K562 (cell line): Measurements from ENCODE around the gene CRHR1. TPM values are rescaled to one million over a fixed set of nuclear protein-coding genes. Genes with fewer than 3 reads are reported as not detected.

Source experiments
- ATAC-seq: fragments of 200-7000 bp; cut with Tn5 transposase; 3 replicates; pipeline ENCODE4 v1.9.1; 2020; ENCODE audit warnings: moderate library complexity
- BruUV-seq: library from RNA; stranded (reverse); fragments of 400-500 nt; replicated peaks from 2 replicates; lab custom pipeline; 2021; lab: Mats Ljungman, UMichigan
- CTCF ChIA-PET: fragments of 300-600 bp; formaldehyde crosslinking; extraction: SDS; loops from one replicate; lab custom pipeline; 2021; ENCODE audit warnings: low intra/inter-chr PET ratio; lab: Yijun Ruan, JAX
- POLR2A ChIA-PET: fragments of 300-600, 350-650 bp; sonication (Branson Sonifier 250); formaldehyde crosslinking; extraction: SDS; loops from one replicate; lab custom pipeline; 2021; ENCODE audit warnings: antibody characterized with exemption, inconsistent platforms; lab: Yijun Ruan, JAX
- DNase-seq, 4 experiments: peaks; one replicate each; pipeline versions ENCODE4 v3.0.0 to v3.0.0-alpha.2; 2011 to 2018; ENCODE audit warnings: low spot score in 3 of 4, mixed read lengths in 3 of 4; ENCODE audit errors: extremely low read depth in 1 of 4
- FAIRE-seq: peaks from 2 replicates; lab custom pipeline; 2011; peaks lifted over from hg19 to GRCh38; lab: Jason Lieb, UNC
- H2AFZ ChIP-seq: 2 replicates; pipeline ENCODE4 v1.6.0; 2011; ENCODE audit warnings: low read depth, low read length, control low read depth, inconsistent platforms
- H3K27ac ChIP-seq: fragments of 200-600 bp; 3 replicates; pipeline ENCODE4 v1.8.0; 2011; ENCODE audit warnings: low read depth, mild to moderate bottlenecking, control low read depth, inconsistent platforms, low read length, moderate library complexity, mixed read lengths; ENCODE audit errors: extremely low read depth
- H3K27me3 ChIP-seq, 2 experiments: fragments of 300-600 bp in 1 of 2; 2 replicates in 1 of 2; 3 replicates in 1 of 2; pipeline versions ENCODE4 v1.6.0 to v1.8.0; 2011; ENCODE audit warnings: inconsistent platforms in 2 of 2, low read length in 2 of 2, mild to moderate bottlenecking in 1 of 2, mixed read lengths in 1 of 2, moderate library complexity in 1 of 2; ENCODE audit not compliant: control insufficient read depth in 2 of 2, insufficient read depth in 2 of 2
- H3K36me3 ChIP-seq: fragments of 300-600 bp; 3 replicates; pipeline ENCODE4 v1.8.0; 2011; ENCODE audit warnings: mild to moderate bottlenecking, low read length, inconsistent platforms; ENCODE audit not compliant: control insufficient read depth, insufficient read depth
- H3K4me1 ChIP-seq, 2 experiments: fragments of 200-600 bp in 1 of 2; replicated peaks in 1 of 2; 2 replicates in 1 of 2; 3 replicates in 1 of 2; pipeline versions ENCODE4 v1.5.1 to v1.8.0; 2011; ENCODE audit warnings: inconsistent platforms in 2 of 2, low read length in 2 of 2, mild to moderate bottlenecking in 1 of 2, mixed read lengths in 1 of 2, moderate library complexity in 1 of 2; ENCODE audit not compliant: control insufficient read depth in 2 of 2, insufficient read depth in 2 of 2
- H3K4me2 ChIP-seq: 2 replicates; pipeline ENCODE4 v1.6.1; 2011; ENCODE audit warnings: low read length, control low read depth, inconsistent platforms, mixed read lengths; ENCODE audit not compliant: insufficient read depth
- H3K4me3 ChIP-seq: fragments of 200-600 bp; sonication (generic), shearing (Covaris generic); 2 replicates; pipeline ENCODE4 v1.5.1; 2016; ENCODE audit warnings: control low read depth, inconsistent platforms
- H3K79me2 ChIP-seq: fragments of 200-600 bp; 3 replicates; pipeline ENCODE4 v1.8.0; 2011; ENCODE audit warnings: low read length, inconsistent platforms; ENCODE audit not compliant: control insufficient read depth, insufficient read depth
- H3K9ac ChIP-seq, 2 experiments: 2 replicates each; pipeline versions ENCODE4 v1.6.0 to v1.6.1; 2011; ENCODE audit warnings: low read depth in 2 of 2, low read length in 2 of 2, control low read depth in 1 of 2, inconsistent platforms in 1 of 2, mild to moderate bottlenecking in 1 of 2, mixed read lengths in 1 of 2; ENCODE audit not compliant: insufficient read depth in 1 of 2
- H3K9me1 ChIP-seq: one replicate; pipeline ENCODE4 v1.6.0; 2011; ENCODE audit warnings: inconsistent platforms, mild to moderate bottlenecking, low read length, moderate library complexity; ENCODE audit not compliant: control insufficient read depth, insufficient read depth
- H3K9me3 ChIP-seq: replicated peaks from 2 replicates; pipeline ENCODE4 v1.5.1; 2011; ENCODE audit warnings: low read depth, low read length, inconsistent platforms; ENCODE audit not compliant: control insufficient read depth, insufficient read depth
- H4K20me1 ChIP-seq: replicated peaks from 2 replicates; pipeline ENCODE4 v1.6.1; 2011; ENCODE audit warnings: low read length, inconsistent platforms, mixed read lengths; ENCODE audit not compliant: control insufficient read depth, insufficient read depth
- ATF7 ChIP-seq: fragments of 450-650 bp; IDR thresholded peaks from 2 replicates; pipeline ENCODE4 v1.7.1; 2014; ENCODE audit warnings: mild to moderate bottlenecking, moderate library complexity
- DLX4 ChIP-seq: fragments of 250-450 bp; sonication (Bioruptor Pico); IDR thresholded peaks from 2 replicates; pipeline ENCODE4 v1.6.1; 2021; ENCODE audit warnings: mild to moderate bottlenecking
- HDAC3 ChIP-seq: fragments of 450-650 bp; IDR thresholded peaks from 2 replicates; pipeline ENCODE4 v1.6.1; 2018; ENCODE audit warnings: borderline replicate concordance, mild to moderate bottlenecking, moderate library complexity; ENCODE audit not compliant: partially characterized antibody
- MECOM ChIP-seq: fragments of 250-450 bp; sonication (Bioruptor Pico); IDR thresholded peaks from 2 replicates; pipeline ENCODE4 v1.8.0; 2022; ENCODE audit warnings: inconsistent platforms
- MNT ChIP-seq, 2 experiments: fragments of 450-650 bp; conservative IDR thresholded peaks; 2 replicates each; pipeline ENCODE4 v1.6.1; 2017; ENCODE audit warnings: mild to moderate bottlenecking in 2 of 2, moderate library complexity in 2 of 2
- NFATC3 ChIP-seq: fragments of 450-650 bp; IDR thresholded peaks from 2 replicates; pipeline ENCODE4 v1.6.1; 2017; ENCODE audit warnings: mild to moderate bottlenecking
- NFIC ChIP-seq: fragments of 450-650 bp; IDR thresholded peaks from 2 replicates; pipeline ENCODE4 v1.6.1; 2017; ENCODE audit warnings: mild to moderate bottlenecking, inconsistent platforms
- NR4A1 ChIP-seq, 2 experiments: fragments of 250-450 bp in 1 of 2; fragments of 450-650 bp in 1 of 2; sonication (Bioruptor Pico) in 1 of 2; IDR thresholded peaks; 2 replicates each; pipeline versions ENCODE4 v1.4.0 to v1.6.1; 2016 to 2020; ENCODE audit warnings: mild to moderate bottlenecking in 2 of 2, missing compliant biosample characterization in 1 of 2, missing genetic modification characterization in 1 of 2, moderate library complexity in 1 of 2
- PHTF2 ChIP-seq: fragments of 250-450 bp; sonication (Bioruptor Pico); IDR thresholded peaks from 2 replicates; pipeline ENCODE4 v1.5.0; 2021; ENCODE audit warnings: mild to moderate bottlenecking
- ZBTB2 ChIP-seq: fragments of 450-650 bp; IDR thresholded peaks from 2 replicates; pipeline ENCODE4 v1.6.1; 2016; ENCODE audit warnings: antibody characterized with exemption
- ZNF134 ChIP-seq: fragments of 250-450 bp; sonication (Bioruptor Pico); conservative IDR thresholded peaks from 2 replicates; pipeline ENCODE4 v1.4.0; 2020
- ZNF586 ChIP-seq: fragments of 450-650 bp; formaldehyde crosslinking; conservative IDR thresholded peaks from 2 replicates; pipeline ENCODE4 v1.4.0; 2020; ENCODE audit warnings: mild to moderate bottlenecking, moderate library complexity
- WGBS: fragments of 100-300 bp; shearing (Covaris generic); methylation state at CpG from one replicate; pipeline ENCODE4 v1.1.6; 2016; ENCODE audit warnings: low coverage, mixed read lengths; ENCODE audit not compliant: insufficient coverage; ENCODE audit errors: missing lambda C conversion rate; 5-methylcytosine and 5-hydroxymethylcytosine counted together
- in situ Hi-C: fragments of 300-500 bp; cut with MboI; formaldehyde crosslinking; loops from 4 replicates; pipeline ENCODE4 v1.15.0; 2018; ENCODE audit warnings: inconsistent platforms, mixed read lengths
- intact Hi-C: fragments of 100-400 bp; cut with micrococcal nuclease; formaldehyde crosslinking; loops from 2 replicates; pipeline ENCODE4 v1.14.2; 2022
- polyA plus RNA-seq, 8 experiments: library from polyadenylated mRNA; depleted of rRNA in 4 of 8; stranded (reverse) in 5 of 8; unstranded in 3 of 8; fragments of >200 nt; fragmentation: Nextera tagmentation in 2 of 8; fragmentation: Illumina TruSeq in 1 of 8; extraction: Ambion mirVana in 2 of 8; extraction: Trizol in 1 of 8; gene quantifications; 2 replicates each; pipeline versions ENCODE4 v1.2.1 to v1.2.3, GENCODE V29; 2011 to 2014; ENCODE audit warnings: inconsistent platforms in 1 of 8, missing spikeins in 1 of 8
- total RNA-seq, 7 experiments: library from RNA; depleted of rRNA in 6 of 7; stranded (reverse); fragments of >200 nt in 6 of 7; fragmentation: Illumina TruSeq in 2 of 7; extraction: Trizol in 2 of 7; gene quantifications; 2 replicates each; pipeline versions ENCODE4 v1.2.1 to v1.2.3, GENCODE V29; 2011 to 2021; ENCODE audit warnings: low replicate concordance in 1 of 7
- TF ChIP-seq, protein P1 (sequence below): fragments of 250-450 bp; sonication (Bioruptor Pico); IDR thresholded peaks from 2 replicates; pipeline ENCODE4 v1.8.0; 2022; ENCODE audit warnings: inconsistent platforms, mild to moderate bottlenecking, moderate library complexity, borderline replicate concordance
- TF ChIP-seq, protein P2 (sequence below): sonication (generic); formaldehyde crosslinking; IDR thresholded peaks from 2 replicates; pipeline ENCODE4 v1.9.0; 2022; ENCODE audit warnings: mild to moderate bottlenecking, missing genetic modification reagents

Gene CRHR1
- total and polyA plus RNA-seq, 9 of the 15 experiments (the other 6 are each of a cell fraction or from before 2014, with no cell fraction given), result 0.05 TPM; not detected in 8

GRCh38 chr17:45839442-45839841, 55.3 kb downstream of the CRHR1 start:
- DNase-seq, result no peak
- H3K4me3 ChIP-seq, result no peak overlapping the region
- in situ Hi-C loops, result loop anchor here (25.0 kb wide), 1 partner anchor 427 kb away; no protein-coding TSS in a partner anchor
- H3K27me3 ChIP-seq, result peaks cover 4 to 58% of the 10 kb centered on the region in 2 experiments; a peak in 4 of 5 replicates
- no peak overlapping the region for H3K4me2 ChIP-seq
- H3K79me2 ChIP-seq, result no peaks in the 10 kb centered on the region
- CTCF ChIA-PET, result interaction anchor here (0.8 kb wide), 1 partner anchor 10 kb away, joined by 3 read pairs; no protein-coding TSS in a partner anchor
- 0% methylated on average over 2 of the region's 4 CpGs for WGBS
- H3K9ac ChIP-seq, result no peak overlapping the region
- POLR2A ChIA-PET, result interaction anchor here (1.1 kb wide), 1 partner anchor 68 kb away, joined by 3 read pairs; no protein-coding TSS in a partner anchor
- ATAC-seq, result no peak
- intact Hi-C loops, result no loop called here
- peaks cover 3% of the 10 kb centered on the region for H3K9me1 ChIP-seq
- peaks cover 6% of the 10 kb centered on the region for H4K20me1 ChIP-seq
- H3K27ac ChIP-seq, result no peak overlapping the region
- H3K9me3 ChIP-seq, result no peaks in the 10 kb centered on the region
- H2AFZ ChIP-seq, result no peak overlapping the region
- FAIRE-seq, result no peak
- BruUV-seq, result no TSS peak
- no peaks in the 10 kb centered on the region; a peak in 1 of 5 replicates for H3K4me1 ChIP-seq
- H3K36me3 ChIP-seq, result no peaks in the 10 kb centered on the region
- TF ChIP-seq ZBTB2, result no peak
- TF ChIP-seq, protein P1, sequence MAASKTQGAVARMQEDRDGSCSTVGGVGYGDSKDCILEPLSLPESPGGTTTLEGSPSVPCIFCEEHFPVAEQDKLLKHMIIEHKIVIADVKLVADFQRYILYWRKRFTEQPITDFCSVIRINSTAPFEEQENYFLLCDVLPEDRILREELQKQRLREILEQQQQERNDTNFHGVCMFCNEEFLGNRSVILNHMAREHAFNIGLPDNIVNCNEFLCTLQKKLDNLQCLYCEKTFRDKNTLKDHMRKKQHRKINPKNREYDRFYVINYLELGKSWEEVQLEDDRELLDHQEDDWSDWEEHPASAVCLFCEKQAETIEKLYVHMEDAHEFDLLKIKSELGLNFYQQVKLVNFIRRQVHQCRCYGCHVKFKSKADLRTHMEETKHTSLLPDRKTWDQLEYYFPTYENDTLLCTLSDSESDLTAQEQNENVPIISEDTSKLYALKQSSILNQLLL, result no peak
- TF ChIP-seq NR4A1 (CRISPR knock-in tag; IDR thresholded peaks at IDR 0.05), result no peak
- TF ChIP-seq NR4A1 (tag; IDR thresholded peaks at IDR 0.05), result no peak
- no peak for TF ChIP-seq HDAC3
- TF ChIP-seq PHTF2 (CRISPR knock-in tag), result no peak
- no peak for TF ChIP-seq MECOM (CRISPR knock-in tag)
- TF ChIP-seq, protein P2, sequence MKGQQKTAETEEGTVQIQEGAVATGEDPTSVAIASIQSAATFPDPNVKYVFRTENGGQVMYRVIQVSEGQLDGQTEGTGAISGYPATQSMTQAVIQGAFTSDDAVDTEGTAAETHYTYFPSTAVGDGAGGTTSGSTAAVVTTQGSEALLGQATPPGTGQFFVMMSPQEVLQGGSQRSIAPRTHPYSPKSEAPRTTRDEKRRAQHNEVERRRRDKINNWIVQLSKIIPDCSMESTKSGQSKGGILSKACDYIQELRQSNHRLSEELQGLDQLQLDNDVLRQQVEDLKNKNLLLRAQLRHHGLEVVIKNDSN (CRISPR knock-in tag), result no peak
- no peak for TF ChIP-seq ZNF134 (CRISPR knock-in tag)
- TF ChIP-seq ZNF586 (CRISPR knock-in tag), result no peak
- TF ChIP-seq MNT (conservative IDR thresholded peaks at IDR 0.05), result no peak
- TF ChIP-seq ATF7, result no peak
- no peak for TF ChIP-seq NFIC
- TF ChIP-seq NFATC3, result no peak
- TF ChIP-seq DLX4 (CRISPR knock-in tag), result no peak
